ENCODE results near the gene ERCC8.
"Not testable (repeated sequence)": the region's sequence is repeated elsewhere in the genome, so short reads cannot be mapped to it uniquely, and the experiment has no call there.

Gene ERCC8

GRCh38 chr5:60916646-60917045 lies 28.2 kb downstream of the ERCC8 start:
- no peak for DNase-seq (ENCODE audit: low read depth)

GRCh38 chr5:60903356-60903755 lies 41.5 kb downstream of the ERCC8 start:
- DNase-seq (ENCODE audit: low read depth), result no peak

- no peak for DNase-seq (ENCODE audit: low read depth)
Observed at GRCh38 chr5:60896991-60897390, 47.9 kb downstream of the ERCC8 start.

- DNase-seq (ENCODE audit: low read depth), result no peak
Observed at GRCh38 chr5:60893521-60893920, 51.3 kb downstream of the ERCC8 start.

DNA sequence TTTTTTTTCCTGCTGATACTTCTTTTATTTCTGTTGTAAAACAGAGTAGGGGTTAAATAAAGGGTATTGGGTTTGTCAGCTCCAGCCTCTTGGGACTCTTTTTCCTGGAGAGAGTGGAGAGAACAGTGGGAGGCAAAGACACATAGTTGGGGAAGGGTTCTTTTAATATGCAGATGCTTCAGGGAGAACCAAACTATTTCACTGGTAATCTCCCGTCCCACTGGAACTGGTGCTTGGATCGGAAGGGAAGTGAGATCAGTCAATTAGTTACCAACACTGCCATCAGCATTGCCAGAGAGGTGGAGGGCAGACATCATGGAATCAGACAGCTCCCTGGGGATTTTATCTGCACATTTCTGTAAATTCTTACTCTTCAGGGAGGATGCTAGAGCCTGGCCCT lies 53.2 kb downstream of the ERCC8 start:
- no peak for DNase-seq (ENCODE audit: low read depth)

- no peak for DNase-seq (ENCODE audit: low read depth)
Observed at GRCh38 chr5:60888359-60889061, 56.4 kb downstream of the ERCC8 start.

GRCh38 chr5:60887746-60888145 lies 57.1 kb downstream of the ERCC8 start:
- DNase-seq (ENCODE audit: low read depth), result no peak

DNA sequence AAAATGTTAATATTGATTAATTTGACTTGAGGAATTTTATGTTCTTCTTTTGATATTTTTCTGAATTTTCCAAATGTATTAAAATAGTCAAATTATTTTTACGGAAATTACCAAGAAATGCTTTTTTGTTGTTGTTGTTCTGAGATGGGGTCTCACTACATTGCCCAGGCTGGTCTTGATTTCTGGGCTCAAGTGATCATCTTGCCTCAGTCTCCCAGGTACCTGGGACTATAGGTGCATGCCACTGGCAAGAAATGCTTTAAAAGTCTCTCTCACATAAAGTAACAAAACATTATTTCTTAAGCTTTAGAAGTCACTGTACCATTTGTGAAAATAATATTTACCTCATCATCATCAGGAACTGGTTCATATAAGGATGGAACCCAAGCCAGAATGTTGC lies 57.8 kb downstream of the ERCC8 start:
- no peak for DNase-seq (ENCODE audit: low read depth)

GRCh38 chr5:60886158-60886557 lies 58.7 kb downstream of the ERCC8 start:
- DNase-seq (ENCODE audit: low read depth), result no peak

GRCh38 chr5:60883229-60883628 lies 61.6 kb downstream of the ERCC8 start:
- DNase-seq (ENCODE audit: low read depth), result no peak

DNA sequence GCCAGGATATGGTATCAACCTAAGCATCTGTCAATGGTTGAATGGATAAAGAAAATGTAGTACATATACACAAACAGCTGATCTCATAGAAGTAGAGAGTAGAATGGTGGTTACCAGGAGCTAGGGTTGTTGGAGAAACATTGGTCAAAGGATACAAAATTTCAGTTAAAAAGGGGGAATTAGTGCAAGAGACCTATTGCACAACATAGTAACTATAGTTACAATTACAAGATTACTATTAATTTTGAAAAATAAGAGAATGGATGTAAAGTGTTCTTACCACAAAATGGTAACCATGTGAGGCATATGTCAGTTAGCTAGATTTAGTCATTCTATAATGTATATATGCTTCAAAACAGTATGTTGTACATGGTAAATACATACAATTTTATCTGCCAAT lies 72.0 kb downstream of the ERCC8 start:
- DNase-seq (ENCODE audit: low read depth), result no peak

- no peak for DNase-seq (ENCODE audit: low read depth)
Observed at GRCh38 chr5:60870857-60871256, 74.0 kb downstream of the ERCC8 start.

GRCh38 chr5:60860572-60860971 lies 84.3 kb downstream of the ERCC8 start:
- not testable (repeated sequence) for DNase-seq (ENCODE audit: low read depth)

DNA sequence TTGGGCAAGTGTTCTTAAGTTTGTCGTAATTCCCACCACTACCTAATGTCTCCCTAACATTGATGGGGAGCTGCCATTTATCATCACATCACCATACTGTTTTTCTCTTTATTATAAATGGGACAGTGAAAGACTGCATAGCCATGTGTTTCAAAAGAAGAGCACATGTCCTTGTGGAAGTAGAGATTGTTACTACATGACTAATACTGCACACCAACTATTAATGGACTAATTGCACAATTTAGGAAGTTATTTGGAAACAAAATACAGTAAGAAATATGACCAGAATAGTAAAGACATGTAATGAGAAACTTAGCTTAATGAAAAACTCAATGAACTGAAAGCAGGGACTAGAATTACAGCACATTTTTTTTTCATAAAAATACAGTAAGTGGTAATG lies 88.8 kb downstream of the ERCC8 start:
- DNase-seq (ENCODE audit: low read depth), result no peak

DNA sequence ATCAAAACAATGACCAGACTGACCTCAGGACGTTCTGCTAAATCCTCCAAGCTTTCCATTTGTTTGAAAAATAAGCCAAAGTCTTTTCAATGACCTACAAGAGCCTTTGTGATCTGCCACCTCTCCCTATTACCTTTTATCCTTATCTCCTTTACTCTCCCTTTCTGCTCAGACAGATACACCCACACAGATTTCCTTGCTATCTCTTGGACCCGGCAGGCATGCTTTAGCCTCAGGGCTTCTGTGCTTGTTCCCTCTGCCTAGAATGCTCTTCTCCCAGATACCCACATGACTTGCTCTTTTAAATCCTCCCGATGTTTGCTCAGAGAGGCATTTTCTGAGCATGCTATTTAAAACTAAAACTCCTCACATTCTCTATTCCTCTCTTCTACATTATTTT lies 91.9 kb downstream of the ERCC8 start:
- DNase-seq (ENCODE audit: low read depth), result no peak

DNA sequence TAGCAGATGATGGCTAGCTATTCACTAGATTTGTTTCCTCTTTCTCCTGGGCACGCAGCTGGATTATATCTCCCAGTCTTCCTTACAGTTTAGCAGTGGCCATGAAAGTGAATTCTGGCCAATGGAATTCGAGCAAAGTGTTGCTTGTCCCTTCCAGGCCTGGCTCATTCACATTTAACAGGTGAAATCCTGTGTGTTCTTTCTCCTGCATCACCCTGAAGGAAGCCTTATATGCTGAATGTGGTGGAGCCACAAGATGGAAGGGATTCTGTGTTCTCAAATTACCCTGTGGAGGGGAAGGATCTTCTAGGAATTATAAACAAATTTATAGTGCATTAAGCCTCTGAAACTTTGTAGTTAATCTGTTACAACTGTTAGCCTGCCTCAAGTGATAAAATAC lies 92.6 kb downstream of the ERCC8 start:
- no peak for DNase-seq (ENCODE audit: low read depth)

- DNase-seq (ENCODE audit: low read depth), result no peak
Observed at GRCh38 chr5:60851626-60852025, 93.2 kb downstream of the ERCC8 start.

- DNase-seq (ENCODE audit: low read depth), result no peak
Observed at GRCh38 chr5:60846298-60846697, 98.6 kb downstream of the ERCC8 start.

GRCh38 chr5:60843936-60844905 lies 100.6 kb downstream of the ERCC8 start, which contains the start of gene ELOVL7:
ELOVL7 (minus strand) TSS chr5:60844269; CDS start chr5:60787397, 56,872 bp downstream.
- no peak for DNase-seq (ENCODE audit: low read depth)

- DNase-seq (ENCODE audit: low read depth), result no peak
Observed at GRCh38 chr5:60843386-60843935, 101.4 kb downstream of the ERCC8 start.

DNA sequence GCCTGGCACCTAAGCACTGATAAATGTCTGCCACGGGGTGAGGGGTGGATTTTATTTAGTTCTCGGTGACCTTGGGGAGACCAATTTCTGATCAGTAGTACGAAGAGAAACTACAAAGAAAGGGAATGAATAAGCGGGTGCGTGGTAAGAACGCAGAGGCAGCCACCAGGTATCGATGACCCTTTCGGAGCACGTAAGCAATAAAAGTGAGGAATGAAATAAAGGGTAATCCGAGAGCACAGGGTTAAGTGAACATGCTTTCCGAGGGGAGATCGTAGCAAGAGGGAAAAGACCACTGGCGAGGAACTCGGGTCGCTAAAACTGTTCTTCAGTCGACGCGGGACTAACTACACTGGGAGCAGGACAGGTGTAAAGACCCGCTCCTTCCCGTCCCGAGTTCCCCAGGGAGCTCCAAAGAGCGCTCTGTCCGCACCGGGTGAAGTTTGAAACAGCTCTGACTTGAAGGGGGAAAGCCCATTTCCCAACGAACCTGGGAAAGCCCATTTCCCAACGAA lies 101.9 kb downstream of the ERCC8 start:
- DNase-seq (ENCODE audit: low read depth), result no peak

DNA sequence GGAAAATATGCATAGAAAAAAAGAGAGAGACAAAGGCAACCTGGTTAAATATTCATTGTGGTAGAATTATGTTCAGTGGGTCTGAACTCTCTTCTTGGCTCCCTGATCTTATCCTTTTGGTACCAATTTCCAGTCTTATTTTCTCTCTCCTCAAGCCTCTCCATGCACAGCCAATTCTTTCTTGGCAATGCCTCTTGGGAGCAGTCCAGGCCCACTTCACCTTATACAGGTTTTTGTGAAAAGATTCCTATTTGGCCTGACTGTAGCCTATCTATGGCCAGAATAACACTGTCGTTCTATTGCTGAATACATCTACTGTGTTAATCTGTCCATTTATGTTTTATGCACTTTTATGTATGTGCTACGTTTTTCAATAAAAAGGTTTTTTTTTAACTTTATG lies 103.5 kb downstream of the ERCC8 start:
- no peak for DNase-seq (ENCODE audit: low read depth)

DNA sequence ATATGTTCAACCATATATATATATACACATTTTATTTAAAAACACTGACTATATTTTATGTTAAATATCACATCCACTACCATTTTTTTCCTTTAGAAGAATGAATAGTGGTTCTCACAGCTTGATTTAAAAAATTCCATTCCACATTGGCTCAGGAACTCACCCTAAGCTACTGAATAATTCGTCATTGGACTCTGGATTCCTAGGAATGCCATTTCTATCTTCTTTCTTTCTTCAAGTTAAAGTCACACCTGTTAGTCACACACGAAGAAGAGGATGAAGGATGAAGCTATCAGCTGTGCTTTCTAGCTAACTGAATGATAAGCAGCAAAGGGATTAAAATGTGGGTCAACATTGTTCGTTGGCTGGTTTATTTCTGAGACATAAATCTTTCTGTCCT lies 108.7 kb downstream of the ERCC8 start:
- no peak for DNase-seq (ENCODE audit: low read depth)
